ENCODE data around the gene SHF.
"Not testable (repeated sequence)": the region's sequence is repeated elsewhere in the genome, so short reads cannot be mapped to it uniquely, and the experiment has no call there.

SHF gene, protein sequence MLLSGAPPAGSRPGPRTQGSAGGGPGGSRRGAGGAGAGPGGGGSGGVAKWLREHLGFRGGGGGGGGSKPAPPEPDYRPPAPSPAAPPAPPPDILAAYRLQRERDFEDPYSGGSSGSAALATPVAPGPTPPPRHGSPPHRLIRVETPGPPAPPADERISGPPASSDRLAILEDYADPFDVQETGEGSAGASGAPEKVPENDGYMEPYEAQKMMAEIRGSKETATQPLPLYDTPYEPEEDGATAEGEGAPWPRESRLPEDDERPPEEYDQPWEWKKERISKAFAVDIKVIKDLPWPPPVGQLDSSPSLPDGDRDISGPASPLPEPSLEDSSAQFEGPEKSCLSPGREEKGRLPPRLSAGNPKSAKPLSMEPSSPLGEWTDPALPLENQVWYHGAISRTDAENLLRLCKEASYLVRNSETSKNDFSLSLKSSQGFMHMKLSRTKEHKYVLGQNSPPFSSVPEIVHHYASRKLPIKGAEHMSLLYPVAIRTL
- total RNA-seq, result 3.3 to 52.5 reads per million in 2 experiments

DNA sequence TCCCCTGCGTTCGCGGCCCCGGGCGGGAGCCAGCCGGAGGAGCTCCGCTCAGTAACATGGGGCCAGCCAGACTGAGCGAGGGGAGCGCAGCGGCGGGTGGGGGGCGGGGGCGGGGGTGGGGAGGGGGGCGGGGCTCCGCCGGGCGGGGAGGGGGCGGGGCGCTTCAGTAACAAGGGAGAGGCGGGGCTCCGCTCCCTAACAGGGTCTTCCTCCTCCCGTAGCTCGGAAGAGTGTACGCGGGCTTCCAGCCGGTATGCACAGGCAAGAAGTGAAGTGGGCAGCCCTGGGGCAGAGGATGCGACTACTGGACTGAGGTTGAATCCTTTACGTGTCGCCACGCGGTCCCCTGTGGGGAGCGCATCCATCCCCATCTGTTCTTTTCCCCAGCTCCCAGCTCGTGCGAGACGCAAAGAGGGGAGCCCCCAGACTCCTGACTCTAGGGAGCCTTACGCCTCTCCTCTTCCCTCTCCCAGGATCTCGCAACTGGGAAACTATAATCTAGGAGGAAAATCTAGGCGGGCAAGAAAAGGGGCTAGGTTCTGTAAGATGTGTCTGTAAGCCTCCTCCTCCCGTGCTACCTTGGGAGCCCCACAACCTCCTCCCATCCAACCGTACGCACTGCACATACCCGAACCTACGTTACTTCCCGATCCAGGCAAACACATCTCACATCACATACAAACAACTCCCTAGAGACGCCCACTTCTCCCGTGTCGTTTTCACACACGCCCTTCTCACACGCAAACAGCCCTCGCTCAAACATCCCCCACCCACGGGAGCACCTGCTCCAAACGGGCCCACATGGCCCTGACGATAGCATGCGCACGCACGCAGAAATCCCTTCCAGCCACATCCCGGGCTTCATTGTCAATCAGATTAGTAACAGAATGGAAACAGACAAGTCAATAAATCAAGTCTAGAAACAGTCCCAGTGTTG is at the start of gene SHF:
Gene SHF (minus strand): TSS at position 73 of the 937 bp plus-strand sequence. CDS start 15 bp downstream, at position 58.
- DNase-seq (ENCODE audit: low read depth), result peak; percentile 51

DNA sequence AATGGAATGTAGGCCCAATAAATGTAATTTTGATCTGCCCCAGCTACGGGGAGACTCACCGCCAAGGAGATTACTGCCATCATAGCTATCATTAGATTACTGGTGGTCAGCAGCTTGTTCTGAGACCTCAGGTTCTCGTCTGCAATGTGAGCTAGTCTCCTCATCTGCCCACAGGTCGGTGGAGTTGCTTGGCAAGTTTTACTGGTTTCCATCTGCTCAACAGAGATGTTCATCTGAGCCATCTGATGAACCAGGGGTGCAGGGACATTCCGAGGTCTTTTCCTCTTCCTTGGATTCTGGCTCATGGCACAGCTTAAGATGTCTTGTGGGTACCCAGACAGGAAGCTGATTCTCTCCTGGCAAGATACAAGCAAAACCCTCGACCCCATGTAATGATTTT is 49.0 kb upstream of the SHF start:
- DNase-seq (ENCODE audit: low read depth), result not testable (repeated sequence)

DNA sequence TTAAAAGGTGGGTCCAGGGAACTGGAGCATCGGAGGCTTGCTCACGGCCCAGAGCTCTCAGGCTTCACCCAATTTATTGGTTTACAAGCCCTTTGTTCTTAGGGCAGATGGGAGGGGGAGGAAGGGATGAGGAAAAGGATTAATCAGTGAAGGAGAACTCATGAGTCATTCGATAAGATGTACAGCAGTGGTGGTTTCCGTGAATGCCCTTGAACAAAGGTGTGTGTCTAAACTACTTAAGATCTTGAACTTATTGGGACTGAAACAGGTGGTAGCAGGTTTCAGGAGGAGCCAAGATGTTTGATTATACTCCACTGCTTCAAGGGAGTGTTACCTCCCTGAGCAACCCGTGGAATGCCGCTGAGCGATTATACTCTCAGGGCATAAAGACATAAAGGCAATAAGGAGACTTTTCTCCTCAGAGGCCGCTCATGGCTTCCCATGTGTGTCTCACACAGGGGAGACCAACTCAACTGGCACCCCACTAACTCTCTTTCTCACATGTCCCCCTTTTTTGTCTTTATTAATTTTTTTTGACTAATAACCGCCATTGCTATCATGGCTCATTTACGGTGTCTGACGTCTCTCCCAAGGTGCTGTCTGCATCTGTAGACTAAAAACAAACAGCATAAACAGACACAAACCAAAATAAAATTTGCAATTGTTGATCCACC is 46.9 kb upstream of the SHF start:
- DNase-seq (ENCODE audit: low read depth), result no peak

DNA sequence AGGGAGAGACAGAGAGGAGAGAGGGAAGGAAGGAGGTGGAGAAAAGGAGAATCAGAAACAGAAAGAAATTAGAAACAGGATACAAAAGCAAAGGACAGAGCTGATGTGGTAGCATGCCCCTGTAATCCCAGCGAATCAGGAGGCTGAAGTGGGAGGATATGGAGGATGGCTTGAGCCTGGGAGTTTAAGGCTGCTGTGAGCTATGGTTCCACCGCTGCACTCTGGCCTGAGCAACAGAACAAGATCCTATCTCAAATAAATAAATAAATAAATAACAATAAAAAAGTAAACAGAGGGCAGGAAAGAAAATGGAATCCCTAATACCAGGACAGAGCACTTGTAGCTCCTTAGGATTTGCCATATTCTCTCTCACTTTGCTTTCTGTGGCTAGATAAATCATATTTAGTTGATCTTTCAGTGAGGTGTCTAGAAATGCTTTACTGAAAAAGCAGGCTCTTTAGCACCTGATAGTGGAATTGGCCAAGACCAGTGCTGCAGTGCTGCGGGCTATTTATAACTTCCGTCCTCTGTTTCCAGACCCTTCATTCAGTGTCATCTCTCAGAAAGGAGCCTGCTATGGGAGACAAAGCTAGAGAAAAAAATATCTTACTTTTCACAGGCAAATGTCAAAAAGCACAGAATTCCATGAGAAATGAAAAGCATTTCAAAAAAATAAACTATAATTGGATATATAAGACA is 44.2 kb upstream of the SHF start:
- no peak for DNase-seq (ENCODE audit: low read depth)

DNA sequence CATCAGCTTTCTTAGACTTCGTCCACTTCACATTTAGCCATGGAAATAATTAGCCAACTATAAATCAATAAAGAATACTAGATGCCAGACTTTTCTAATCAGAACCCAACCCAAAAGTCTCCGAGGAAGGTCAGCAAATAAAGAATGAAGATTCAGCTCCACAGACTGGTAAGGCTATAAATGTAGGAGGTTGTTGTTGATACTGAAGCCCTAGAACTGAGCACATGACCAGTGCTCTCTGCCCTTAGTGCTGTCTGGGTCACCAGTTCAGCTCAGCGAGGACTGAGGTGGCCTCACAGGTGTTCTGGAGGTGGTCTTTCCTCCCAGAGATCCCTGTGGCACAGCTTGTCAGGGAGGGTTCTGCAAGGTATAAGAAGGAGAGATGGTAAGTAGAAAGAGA is 43.4 kb upstream of the SHF start:
- no peak for DNase-seq (ENCODE audit: low read depth)

DNA sequence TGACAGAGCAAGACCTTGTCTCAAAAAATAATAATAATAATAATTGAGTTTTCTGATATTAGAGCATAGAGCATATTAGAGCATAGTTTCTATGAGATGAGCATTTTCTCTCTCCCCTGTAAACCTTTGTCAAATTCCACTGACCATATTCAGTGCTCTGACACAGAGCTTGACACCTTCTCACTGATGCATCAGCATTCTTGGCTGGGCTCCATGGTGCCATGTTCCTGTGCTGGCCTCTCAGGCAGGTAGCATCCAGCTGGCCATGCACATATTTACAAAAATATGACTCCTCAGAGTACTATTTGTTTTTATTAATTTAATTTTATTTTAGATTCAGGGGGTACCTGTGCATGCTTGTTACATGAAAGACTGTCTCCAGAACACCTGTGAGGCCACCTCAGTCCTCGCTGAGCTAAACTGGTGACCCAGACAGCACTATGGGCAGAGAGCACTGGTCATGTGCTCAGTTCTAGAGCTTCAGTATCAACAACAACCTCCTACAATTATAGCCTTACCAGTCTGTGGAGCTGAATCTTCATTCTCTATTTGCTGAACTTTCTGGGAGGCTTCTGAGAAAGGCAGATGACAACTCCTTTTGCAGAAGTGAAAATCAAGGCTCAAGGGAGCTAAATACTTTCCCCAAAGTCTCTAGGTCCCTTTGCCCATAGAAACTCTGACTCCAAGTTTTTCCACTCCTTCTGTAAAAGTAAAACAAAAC is 42.6 kb upstream of the SHF start:
- no peak for DNase-seq (ENCODE audit: low read depth)

DNA sequence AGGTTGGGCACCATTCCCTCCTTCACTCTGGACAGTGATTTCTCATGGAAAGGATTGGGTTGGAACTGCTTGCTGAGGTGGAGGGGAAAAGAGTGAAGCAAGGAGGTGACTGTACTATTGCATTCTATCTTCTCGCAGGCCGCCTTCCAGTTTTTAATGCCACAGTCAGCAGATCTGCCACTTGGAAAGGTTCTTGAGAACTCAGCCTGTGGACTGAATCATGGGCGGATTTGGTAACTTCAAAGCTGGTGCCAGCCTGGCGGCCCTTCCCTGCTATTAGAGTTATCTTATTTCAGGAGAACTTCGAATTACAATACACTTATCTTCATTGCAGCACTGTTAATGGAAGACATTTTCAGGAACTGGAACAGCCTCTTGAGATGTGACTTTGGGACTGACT is 41.2 kb upstream of the SHF start:
- DNase-seq (ENCODE audit: low read depth), result no peak

DNA sequence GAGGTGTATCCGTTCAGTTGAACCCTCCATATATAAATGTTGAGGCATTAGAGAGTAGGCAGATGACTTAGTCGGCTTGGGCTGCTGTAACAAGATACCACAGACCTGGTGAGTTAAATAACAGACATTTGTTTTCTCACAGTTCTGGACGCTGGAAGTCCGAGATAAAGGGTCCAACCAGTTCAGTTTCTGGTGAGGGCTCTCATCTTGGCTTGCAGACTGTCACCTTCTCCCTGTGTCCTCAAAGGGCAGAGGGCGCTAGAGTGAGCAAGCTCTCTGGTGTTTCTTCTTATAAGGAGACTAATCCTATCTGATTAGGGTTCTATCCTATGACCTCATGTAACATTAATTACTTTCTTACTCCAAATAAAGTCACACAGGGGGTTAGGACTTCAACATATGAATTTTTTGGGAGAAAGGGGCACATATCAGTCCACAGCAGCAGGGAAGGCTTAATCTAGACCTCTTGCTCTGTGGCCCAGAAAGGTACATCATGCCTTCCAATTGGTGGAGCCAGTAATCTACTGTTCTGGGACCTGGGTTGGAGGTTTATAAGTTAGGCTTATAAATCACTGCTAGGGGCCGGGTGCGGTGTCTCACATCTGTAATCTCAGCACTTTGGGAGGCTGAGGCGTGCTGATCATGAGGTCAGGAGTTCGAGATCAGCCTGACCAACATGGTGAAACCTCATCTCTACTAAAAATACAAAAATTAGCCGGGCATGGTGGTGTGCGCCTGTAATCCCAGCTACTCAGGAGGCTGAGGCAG is 37.9 kb upstream of the SHF start:
- DNase-seq (ENCODE audit: low read depth), result no peak

DNA sequence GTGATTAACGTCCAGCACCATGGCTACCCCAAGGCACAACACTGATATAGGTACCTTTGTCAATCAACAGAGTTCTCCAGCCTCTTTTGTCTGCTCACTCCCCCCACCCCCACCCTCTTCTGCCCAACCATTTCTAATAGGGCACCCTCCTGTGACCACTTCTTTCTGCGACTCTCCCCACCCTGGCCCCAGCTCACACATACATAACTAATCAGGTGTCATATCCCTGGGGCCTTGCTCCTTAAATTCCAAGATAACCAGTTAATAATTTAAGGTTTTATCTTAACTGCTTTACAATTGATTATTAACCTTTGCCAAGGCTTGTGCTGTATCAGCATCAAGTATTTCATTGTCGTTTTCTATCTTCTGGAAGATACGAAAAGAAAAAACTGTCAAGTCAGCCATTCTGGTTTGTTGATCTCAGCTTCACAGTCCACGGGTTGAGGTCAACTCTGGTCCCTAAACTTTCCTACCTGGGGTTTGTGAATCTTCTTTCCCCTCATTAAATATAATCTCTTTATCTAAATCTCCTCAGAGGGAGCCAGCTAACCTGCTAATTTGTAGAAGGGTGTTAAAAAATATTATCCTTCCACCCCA is 37.0 kb upstream of the SHF start:
- DNase-seq (ENCODE audit: low read depth), result no peak

DNA sequence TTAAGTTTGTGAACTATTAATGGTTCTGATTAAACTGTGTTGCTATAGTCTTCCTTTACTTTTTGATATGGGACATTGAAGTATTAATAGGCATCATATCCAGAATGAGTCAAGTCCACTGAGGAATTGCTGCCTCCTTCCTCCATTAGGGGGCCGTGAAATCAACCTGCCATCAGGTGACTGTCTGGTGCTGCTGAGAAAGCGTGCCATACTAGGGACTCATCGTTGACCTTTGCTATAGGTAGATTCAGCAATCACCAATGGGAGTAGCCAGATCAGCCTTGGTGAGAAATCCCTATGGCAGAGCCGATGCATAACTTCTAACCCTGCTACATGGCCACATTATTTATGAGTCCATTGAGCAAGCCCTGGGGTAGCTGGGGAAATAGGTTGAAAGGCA is 34.2 kb upstream of the SHF start:
- no peak for DNase-seq (ENCODE audit: low read depth)

DNA sequence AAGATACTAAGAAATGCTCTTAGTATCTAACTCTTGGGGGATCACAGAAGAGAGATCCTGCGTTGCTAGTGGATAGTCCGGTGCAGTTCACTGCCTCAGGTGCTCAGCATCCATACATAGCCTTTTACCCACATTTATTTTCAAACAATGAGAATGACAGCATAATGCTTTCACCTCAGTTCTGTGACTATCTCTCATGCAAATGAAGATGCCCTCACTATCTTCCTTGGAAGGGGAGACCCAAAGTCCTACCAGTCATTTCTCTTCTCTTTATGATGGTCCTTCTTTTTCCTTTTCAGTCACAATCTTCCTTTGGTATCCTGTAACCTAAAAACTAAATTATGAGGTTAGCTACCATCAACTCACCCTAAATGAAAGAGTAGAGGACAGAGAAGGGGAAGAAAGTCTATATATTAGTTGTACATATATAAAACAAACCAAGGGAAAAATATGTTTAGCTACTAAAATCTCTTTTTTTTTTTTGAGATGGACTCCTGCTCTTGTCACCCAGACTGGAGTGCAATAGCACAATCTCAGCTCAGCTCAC is 33.4 kb upstream of the SHF start:
- DNase-seq (ENCODE audit: low read depth), result no peak

DNA sequence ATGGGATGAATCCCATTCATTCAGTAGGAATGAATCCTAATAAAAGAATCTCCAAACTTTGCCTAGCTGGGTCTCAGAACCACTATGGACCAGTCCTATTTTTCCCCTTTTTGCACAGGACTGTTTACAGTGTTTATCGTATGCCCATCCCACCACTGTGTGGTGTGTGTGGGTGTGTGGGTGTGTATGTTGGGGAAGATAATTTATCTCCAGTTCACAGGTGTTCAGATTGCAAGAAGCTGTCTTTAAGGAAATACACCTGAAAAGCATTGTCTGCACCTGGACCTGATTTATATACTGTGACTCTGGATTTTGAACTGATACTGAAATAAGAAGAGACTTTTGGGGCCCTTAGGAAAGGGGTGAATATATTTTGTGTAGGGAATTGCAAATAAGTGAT is 24.7 kb upstream of the SHF start:
- DNase-seq (ENCODE audit: low read depth), result no peak

DNA sequence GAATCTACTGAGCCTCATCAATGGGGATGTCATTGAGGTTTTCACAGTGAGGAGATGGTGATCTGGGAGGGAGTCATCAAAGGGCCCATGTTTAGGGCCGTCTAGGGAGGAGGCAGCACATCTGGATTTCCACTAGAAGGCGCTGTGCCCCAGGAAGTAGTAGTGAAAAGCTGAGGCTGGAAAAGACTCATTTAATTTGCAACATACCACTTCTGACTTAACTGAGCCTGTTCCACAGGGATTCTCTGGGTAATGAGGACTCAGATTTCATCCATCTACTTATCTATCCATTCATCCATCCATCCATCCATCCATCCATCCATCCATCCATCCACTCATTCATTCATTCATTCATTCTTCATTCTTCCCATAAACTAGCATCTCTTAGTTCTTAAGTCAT is 17.4 kb upstream of the SHF start:
- no peak for DNase-seq (ENCODE audit: low read depth)

DNA sequence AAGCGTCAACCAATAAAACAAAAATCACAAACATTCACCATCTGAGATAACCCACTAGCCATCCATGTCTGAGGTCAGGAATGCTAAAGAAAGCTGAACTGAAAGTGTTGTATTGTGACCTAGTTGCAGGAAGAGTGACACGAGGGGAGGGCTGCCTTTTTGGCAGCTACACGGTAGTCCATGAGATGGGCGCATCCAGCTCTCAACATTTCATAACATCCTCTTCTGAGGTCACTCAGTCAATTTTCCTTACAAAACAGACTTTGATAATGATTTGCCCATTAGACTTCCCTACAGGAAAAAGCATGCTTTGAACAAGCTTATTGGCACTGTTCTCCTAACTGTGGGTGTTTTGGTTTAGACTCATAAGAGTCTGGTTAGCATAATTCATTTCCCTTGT is 15.4 kb upstream of the SHF start:
- DNase-seq (ENCODE audit: low read depth), result no peak

DNA sequence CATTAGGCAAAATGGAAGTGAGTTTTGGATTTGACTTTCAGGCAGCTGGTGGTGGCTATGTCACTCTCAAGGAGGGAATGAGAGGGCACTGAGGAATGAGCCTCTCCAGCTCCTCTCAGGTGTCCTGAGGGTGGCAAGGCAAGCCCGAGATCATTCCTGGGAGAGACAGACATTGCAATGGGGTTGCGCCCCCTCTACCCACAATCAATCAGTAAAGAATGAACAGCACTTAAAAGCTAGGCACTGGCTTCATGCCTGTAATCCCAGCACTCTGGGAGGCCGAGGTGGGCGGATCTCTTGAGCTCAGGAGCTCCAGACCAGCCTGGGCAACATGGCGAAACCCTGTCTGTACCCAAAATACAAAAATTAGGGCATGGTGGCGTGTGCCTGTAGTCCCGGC is 14.1 kb upstream of the SHF start:
- DNase-seq (ENCODE audit: low read depth), result no peak

DNA sequence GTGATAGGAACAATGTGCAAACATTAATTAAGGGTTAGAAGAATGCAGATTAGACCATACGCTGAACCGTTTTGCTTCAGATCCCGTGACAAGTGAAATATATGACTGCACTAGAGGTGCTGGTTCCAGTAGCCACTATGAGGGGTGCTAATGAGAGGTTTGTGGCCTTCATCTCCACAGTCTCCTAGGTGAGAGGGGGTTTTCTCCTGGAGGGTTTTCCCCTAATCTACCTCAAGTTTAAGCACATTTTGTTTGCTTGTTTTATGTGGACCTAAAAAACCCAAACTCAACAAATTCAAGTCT is 13.7 kb upstream of the SHF start:
- DNase-seq (ENCODE audit: low read depth), result no peak

DNA sequence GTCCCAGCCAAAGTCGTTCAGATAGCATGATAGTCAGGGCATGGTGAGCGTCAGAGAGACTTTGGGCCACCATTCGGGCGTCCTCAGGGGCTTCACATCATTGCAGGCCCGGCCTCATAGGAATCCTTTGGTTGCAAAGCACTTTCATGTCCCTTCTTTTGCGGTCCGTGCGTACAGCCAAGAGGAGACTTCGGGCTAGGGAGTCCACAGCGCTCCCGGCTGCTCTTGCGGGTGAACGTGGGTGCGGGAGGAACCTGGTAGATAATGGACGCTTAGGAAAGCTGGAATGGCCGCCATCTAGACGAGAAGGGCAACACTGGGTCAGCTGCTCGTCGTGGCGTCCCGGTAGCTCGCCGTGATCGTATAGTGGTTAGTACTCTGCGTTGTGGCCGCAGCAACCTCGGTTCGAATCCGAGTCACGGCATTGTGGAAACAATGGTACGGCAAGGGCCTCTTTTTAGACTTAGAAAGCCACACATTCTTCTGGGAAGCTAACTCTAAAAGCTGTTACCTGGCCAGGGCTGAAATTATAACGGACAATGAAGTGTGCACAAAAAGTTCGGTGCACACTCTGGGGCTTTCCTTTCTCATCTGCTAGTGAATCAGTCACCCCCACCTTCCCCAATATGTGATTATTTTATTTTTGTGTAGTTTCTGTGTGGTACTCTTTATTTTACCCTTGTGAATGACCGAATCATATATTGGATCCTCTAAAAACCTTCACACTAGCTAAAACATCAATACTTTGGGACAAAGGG is 13.2 kb upstream of the SHF start:
- DNase-seq (ENCODE audit: low read depth), result peak; percentile 49

DNA sequence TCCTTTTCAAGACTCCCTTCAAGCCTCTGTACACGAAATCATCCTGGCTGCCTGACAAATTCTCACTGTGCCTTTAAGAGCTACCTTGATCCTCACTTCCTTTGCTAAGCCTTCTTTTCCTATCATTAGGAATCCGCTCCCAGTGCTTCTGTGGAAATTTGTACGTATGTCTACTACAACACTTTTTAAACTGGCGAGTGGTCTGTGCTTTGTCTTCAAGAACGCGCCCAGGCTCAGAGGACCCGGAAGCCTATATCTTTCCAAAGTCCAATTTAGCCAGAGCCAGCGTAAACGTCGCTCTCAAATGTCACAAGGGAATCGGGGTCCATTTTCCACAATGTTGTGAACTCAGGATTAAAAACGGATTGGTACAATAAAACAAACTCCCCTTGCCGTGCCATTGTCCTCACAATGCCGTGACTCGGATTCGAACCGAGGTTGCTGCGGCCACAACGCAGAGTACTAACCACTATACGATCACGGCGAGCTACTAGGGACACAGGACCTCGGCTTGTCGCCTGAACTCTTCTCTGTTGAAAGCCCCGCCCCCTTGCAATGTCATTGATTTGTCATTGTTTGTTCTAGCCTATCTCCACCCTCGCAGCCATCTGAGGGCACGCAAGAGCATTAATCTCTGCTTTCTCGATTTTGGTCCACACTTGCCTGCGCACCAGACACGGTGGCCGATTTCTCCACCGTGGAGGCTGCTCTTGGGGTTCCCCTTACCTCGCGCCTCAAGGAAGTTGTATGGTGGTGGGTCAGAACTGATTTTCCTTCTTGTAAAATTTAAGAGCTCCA is 12.4 kb upstream of the SHF start:
- DNase-seq (ENCODE audit: low read depth), result peak; percentile 93

All from T follicular helper cell (primary cell).